HG03469 (cell line): ENCODE measurements around the gene CYP1A1.

ENCODE experiments used
- ATAC-seq: cut with Tn5 transposase; IDR thresholded peaks from one replicate; pipeline ENCODE4 v1.9.1; 2021; ENCODE audit warnings: mild to moderate bottlenecking, moderate library complexity, moderate number of reproducible peaks; ENCODE audit not compliant: unreplicated experiment

Gene CYP1A1, protein sequence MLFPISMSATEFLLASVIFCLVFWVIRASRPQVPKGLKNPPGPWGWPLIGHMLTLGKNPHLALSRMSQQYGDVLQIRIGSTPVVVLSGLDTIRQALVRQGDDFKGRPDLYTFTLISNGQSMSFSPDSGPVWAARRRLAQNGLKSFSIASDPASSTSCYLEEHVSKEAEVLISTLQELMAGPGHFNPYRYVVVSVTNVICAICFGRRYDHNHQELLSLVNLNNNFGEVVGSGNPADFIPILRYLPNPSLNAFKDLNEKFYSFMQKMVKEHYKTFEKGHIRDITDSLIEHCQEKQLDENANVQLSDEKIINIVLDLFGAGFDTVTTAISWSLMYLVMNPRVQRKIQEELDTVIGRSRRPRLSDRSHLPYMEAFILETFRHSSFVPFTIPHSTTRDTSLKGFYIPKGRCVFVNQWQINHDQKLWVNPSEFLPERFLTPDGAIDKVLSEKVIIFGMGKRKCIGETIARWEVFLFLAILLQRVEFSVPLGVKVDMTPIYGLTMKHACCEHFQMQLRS

GRCh38 chr15:74725225-74725774, at the start of gene CYP1A1:
TSS of gene CYP1A1 (minus strand) at chr15:74725528. CDS start at chr15:74723097, 2,431 bp downstream.
- ATAC-seq: no peak

DNA sequence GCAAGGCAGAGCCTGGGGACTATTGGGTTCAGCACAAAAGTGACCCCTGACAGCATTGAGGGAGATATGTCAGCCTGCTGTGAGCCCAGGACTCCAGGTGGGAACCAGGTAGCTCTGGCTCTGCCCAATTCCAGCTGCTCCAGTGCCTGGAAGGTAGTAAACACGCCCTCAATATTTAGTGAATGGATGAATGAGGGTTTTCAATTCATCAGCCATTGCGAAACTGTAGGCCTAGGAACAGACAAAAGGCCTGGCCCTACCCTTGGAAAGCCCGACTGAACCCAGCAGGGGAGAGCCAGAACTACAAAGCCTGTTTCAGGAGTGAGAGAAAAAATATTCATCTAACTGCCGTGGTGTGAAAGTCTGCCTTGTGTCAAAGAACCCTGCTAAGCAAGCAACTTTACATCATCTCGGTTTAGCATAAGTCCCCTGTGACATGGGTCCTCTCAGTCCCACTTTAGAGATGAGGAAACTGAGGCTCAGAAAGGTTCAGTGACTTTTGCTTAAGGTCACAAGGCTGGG, 48.5 kb upstream of the CYP1A1 start:
- no peak for ATAC-seq

DNA sequence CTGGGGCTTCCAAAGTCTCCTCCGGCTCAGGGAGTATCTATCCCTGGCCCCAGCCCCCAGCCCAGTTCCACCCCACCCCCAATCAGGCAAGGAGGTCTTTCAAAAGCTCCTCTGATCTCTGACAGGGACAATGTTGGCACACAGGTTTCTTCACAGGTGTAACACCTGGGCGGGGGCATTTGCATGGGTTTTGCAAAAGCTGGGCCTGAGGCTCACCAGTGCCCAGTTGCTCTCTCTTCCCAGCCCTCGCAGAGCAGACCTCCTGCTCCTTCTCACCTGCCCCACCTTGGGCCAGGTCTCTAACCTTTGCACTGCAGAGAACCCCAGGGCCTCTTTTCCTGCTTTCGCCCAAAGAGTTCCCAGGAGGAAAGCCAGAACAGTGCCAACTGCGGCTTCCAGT, 48.0 kb upstream of the CYP1A1 start:
- ATAC-seq: no peak

DNA sequence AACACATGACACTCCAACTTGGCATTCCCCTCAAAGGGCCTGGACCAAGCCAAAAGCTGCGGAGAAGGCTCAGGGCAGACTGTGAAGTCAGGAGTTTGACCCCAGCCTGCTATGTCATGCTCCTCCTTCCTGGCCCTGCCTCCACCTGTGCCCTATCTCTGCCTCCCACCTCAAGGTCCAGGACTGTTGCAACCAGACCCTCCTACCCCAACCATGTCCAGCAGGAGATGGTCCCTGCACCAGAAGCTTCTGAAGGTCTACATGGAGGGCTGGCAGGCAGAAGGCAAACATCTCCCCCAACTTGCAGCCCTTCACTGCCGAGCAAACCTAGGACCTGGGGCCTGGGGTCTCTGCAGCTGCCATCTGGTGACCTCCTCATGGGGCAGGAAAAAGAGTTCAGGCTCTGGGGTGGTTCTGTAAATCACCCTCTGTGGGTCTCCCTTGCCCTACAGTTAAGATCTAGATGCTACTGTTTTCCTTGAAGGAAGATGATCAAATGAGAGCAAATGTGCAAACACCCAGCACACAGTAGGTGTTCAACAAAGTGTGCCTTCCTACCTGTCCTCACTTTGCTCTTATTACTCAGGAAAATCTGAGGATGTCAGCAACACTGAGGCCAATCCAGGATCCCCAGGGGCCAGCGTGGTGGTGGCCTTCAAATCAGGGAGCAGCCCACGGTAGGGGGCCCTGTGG, 45.0 kb upstream of the CYP1A1 start:
- ATAC-seq: no peak

GRCh38 chr15:74769463-74770025, 44.2 kb upstream of the CYP1A1 start:
- ATAC-seq: no peak

GRCh38 chr15:74768771-74769342, 43.5 kb upstream of the CYP1A1 start:
- ATAC-seq: no peak

DNA sequence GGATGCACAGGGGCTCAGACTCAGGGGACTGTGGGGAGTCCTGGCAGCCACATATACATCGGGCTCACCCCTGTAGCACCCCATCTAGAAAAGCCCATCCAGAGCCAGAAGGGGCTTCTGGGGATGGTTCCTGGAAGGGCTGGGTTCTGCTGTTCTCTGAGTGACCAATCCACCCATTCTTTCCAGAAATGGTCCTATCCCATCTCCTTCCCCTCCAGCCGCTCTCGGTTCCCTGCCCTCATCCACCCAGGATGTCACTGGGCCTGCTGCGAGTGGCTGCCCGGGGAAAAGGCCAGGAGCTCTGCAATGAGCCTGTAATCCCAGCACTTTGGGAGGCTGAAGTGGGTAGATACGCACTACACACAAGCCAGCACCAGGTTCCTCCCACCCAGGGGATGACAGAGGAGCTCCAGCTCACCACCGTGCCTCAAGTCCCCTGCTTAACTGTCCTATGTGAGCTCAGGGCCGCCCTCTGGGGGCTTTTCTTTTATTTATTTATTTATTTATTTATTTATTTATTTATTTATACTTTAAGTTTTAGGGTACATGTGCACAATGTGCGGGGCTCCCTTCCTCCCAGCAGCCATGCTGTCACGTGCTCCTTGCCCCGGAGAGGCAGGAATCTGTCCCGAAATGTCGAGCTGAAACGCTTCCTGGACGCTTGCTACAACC, 42.9 kb upstream of the CYP1A1 start:
- ATAC-seq: no peak

- ATAC-seq: no peak
Observed at GRCh38 chr15:74767167-74768098, 42.1 kb upstream of the CYP1A1 start.

- ATAC-seq: no peak
Observed at GRCh38 chr15:74763416-74763815, 38.1 kb upstream of the CYP1A1 start.

DNA sequence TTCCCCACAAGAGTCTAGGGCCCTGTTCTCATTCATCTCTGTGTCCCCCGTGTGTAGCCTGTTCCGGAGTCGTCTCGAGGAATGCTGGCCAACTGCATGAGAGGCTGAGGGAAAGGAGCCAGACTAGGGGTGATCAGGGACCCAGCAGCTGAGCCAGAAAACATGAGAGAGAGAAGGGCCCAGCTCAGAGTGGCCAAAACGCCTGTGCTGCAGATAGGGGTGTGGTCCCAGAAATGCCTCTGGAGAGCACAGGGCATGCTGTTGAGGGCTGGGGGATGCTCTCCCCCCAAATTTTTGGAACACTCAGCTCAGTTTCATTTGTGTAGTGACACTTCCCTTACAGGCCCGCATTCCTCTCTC, 37.4 kb upstream of the CYP1A1 start:
- no peak for ATAC-seq

- ATAC-seq: no peak
Observed at GRCh38 chr15:74758736-74759135, 33.4 kb upstream of the CYP1A1 start.

DNA sequence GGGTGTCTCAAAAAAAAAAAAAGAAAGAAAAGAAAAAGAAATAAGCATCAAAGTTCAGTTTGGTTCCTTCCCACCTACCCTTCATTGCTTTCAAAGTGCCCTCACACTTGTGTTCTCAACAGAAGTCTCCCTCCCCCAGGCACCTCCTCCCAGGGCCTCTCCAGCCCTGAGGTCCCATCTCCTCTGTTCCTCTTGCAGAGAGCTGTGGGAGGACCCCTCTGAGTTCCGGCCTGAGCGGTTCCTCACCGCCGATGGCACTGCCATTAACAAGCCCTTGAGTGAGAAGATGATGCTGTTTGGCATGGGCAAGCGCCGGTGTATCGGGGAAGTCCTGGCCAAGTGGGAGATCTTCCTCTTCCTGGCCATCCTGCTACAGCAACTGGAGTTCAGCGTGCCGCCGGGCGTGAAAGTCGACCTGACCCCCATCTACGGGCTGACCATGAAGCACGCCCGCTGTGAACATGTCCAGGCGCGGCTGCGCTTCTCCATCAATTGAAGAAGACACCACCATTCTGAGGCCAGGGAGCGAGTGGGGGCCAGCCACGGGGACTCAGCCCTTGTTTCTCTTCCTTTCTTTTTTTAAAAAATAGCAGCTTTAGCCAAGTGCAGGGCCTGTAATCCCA, 29.4 kb upstream of the CYP1A1 start:
- no peak for ATAC-seq

- no peak for ATAC-seq
Observed at GRCh38 chr15:74752531-74752930, 27.2 kb upstream of the CYP1A1 start.

GRCh38 chr15:74752011-74752410, 26.7 kb upstream of the CYP1A1 start:
- no peak for ATAC-seq

DNA sequence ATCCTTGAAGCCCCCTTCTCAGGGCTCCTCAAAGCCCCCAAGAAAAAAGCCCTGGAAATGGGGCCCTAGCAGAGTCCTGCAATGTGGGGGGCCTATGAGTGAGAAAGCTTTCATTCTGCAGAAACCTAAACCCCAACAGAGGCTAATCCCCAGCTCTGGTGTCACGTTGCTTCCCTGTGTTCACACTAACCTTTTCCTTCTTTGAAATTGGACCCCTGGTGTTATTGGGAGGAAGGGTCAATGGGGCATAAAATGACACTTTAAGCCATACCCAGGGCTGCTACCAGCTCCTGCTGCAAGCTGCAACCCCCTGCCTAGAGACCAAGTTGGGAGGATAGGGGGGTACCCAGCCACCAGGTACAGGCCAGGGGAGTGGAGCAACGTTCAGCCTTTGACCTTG, 25.4 kb upstream of the CYP1A1 start:
- no peak for ATAC-seq

DNA sequence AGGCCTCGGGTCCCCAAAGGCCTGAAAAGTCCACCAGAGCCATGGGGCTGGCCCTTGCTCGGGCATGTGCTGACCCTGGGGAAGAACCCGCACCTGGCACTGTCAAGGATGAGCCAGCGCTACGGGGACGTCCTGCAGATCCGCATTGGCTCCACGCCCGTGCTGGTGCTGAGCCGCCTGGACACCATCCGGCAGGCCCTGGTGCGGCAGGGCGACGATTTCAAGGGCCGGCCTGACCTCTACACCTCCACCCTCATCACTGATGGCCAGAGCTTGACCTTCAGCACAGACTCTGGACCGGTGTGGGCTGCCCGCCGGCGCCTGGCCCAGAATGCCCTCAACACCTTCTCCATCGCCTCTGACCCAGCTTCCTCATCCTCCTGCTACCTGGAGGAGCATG, 24.5 kb upstream of the CYP1A1 start:
- ATAC-seq: no peak

DNA sequence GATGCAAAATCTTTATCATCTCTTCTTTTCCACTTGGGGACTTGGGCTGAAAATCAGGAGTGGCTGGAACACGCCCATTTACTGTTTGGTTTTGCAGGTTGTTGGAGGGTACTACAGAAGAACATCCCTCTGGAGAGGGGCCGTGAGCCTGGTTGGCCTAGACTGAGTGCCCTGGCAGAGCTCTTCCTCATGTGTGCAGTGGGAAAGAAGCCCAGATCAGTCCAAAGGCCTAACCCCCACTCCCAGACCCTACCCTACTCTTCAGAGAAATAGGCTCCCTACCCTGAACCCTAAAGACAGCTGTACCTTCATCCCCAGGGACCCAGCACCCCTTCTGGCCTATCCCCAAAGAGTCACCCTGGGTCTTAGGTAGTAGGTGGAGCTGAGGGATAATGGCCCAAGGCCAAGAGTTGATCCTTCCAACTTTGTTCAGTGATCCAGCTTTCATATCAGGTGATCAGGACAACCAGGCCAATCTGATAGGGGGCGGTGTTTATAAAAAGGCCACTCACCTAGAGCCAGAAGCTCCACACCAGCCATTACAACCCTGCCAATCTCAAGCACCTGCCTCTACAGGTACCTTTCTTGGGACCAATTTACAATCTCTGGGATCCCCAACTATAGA, 23.1 kb upstream of the CYP1A1 start, which contains the start of gene CYP1A2:
Gene CYP1A2, plus strand, starts transcription at position 524 of the 625 bp plus-strand sequence. CDS start 894 bp downstream, outside the sequence.
- no peak for ATAC-seq

- no peak for ATAC-seq
Observed at GRCh38 chr15:74746389-74746788, 21.1 kb upstream of the CYP1A1 start.
